CD1c-positive myeloid dendritic cell (primary cell): Measurements from ENCODE around the gene AQP2.
"Not testable (repeated sequence)": the region's sequence is repeated elsewhere in the genome, so short reads cannot be mapped to it uniquely, and the experiment has no call there.

Experiments
- DNase-seq: peaks from one replicate; pipeline ENCODE4 v3.0.0-alpha.2; 2016; ENCODE audit errors: extremely low spot score

The AQP2 gene

GRCh38 chr12:49987625-49988303 is 37.2 kb downstream of the AQP2 start:
- peak; percentile 88 for DNase-seq

GRCh38 chr12:49989400-49989799 is 38.9 kb downstream of the AQP2 start:
- not testable (repeated sequence) for DNase-seq

GRCh38 chr12:49990273-49990672 is 39.7 kb downstream of the AQP2 start:
- DNase-seq = peak; percentile 80

GRCh38 chr12:49998453-49998852 is 47.9 kb downstream of the AQP2 start:
- no peak for DNase-seq

- DNase-seq = no peak
Observed at GRCh38 chr12:50003595-50003994, 53.1 kb downstream of the AQP2 start.

- DNase-seq = no peak
Observed at GRCh38 chr12:50004696-50005095, 54.2 kb downstream of the AQP2 start.

GRCh38 chr12:50005175-50005574 is 54.6 kb downstream of the AQP2 start:
- DNase-seq = no peak

GRCh38 chr12:50006280-50006679 is 55.7 kb downstream of the AQP2 start:
- DNase-seq = no peak

GRCh38 chr12:50006754-50007442 is 56.4 kb downstream of the AQP2 start:
- DNase-seq = no peak
